ENCODE results near the gene FAM107B.

GRCh38 chr10:14508725-14509124 is 266.0 kb downstream of the FAM107B start:
- no peak for TF ChIP-seq CTCF (IDR thresholded peaks at IDR 0.05)
- TF ChIP-seq POLR2A (IDR thresholded peaks at IDR 0.05), result no peak
- no peak for TF ChIP-seq POLR2AphosphoS5 (IDR thresholded peaks at IDR 0.05)

Data from breast epithelium (tissue), 3 donors.